Stomach (tissue), 9 donors: ENCODE results near the gene CCBE1. TPM values are rescaled to one million over a fixed set of nuclear protein-coding genes. Genes with fewer than 3 reads are reported as not detected.

Experiments
- DNase-seq, 2 donors: peaks; one replicate each; pipeline versions ENCODE4 v3.0.0 to v3.0.0-alpha.2; 2013 to 2019
- H3K27ac ChIP-seq, 5 donors: fragments of 200-600 bp in 4 of 5; sonication (generic) in 4 of 5; one replicate each; pipeline ENCODE4 v1.5.1; 2013 to 2019; ENCODE audit warnings: mild to moderate bottlenecking in 1 of 5, moderate library complexity in 1 of 5
- H3K27me3 ChIP-seq, 3 donors: fragments of 200-600 bp; sonication (generic); one replicate each; pipeline ENCODE4 v1.5.1; 2017 to 2019; ENCODE audit warnings: mixed run types in 1 of 3
- H3K36me3 ChIP-seq, 4 donors: fragments of 200-600 bp; sonication (generic); 1 replicate in 3 of 4; 2 replicates in 1 of 4; pipeline ENCODE4 v1.5.1; 2016 to 2019
- H3K4me1 ChIP-seq, 4 donors: fragments of 200-600 bp; sonication (generic); one replicate each; pipeline ENCODE4 v1.5.1; 2016 to 2019
- H3K4me3 ChIP-seq, 4 donors: fragments of 200-600 bp; sonication (generic) in 3 of 4; one replicate each; pipeline ENCODE4 v1.5.1; 2016 to 2019; ENCODE audit warnings: mild to moderate bottlenecking in 1 of 4
- H3K9me3 ChIP-seq, 4 donors: fragments of 200-600 bp; sonication (generic); one replicate each; pipeline ENCODE4 v1.5.1; 2016 to 2019
- CTCF ChIP-seq, 7 experiments: fragments of 450-650 bp in 4 of 7; fragments of 200-600 bp in 3 of 7; sonication (generic) in 3 of 7; IDR thresholded peaks; one replicate each; pipeline ENCODE4 v1.5.1; 2016 to 2019; ENCODE audit warnings: antibody characterized with exemption in 7 of 7, control low read depth in 2 of 7, mild to moderate bottlenecking in 1 of 7
- EP300 ChIP-seq: sonication (generic); formaldehyde crosslinking; IDR thresholded peaks from one replicate; pipeline ENCODE4 v1.6.1; 2017; ENCODE audit warnings: antibody characterized with exemption
- POLR2A ChIP-seq, 4 donors: fragments of 450-650 bp; IDR thresholded peaks; one replicate each; pipeline ENCODE4 v1.6.1; 2016; ENCODE audit warnings: antibody characterized with exemption in 4 of 4, control low read depth in 2 of 4, mild to moderate bottlenecking in 1 of 4, moderate library complexity in 1 of 4
- POLR2AphosphoS5 ChIP-seq, 3 donors: sonication (generic); formaldehyde crosslinking; IDR thresholded peaks; one replicate each; pipeline ENCODE4 v1.6.1; 2016; ENCODE audit warnings: antibody characterized with exemption in 3 of 3
- WGBS, 5 donors: extraction: QIAGEN DNeasy Blood & Tissue Kit in 3 of 5; methylation state at CpG; one replicate each; pipeline versions ENCODE4 v1.1.5 to v1.1.7; 2013 to 2018; 5-methylcytosine and 5-hydroxymethylcytosine counted together
- intact Hi-C: fragments of 100-400 bp; cut with DNase I; formaldehyde crosslinking; loops from one replicate; pipeline ENCODE4 v1.15.1; 2023; ENCODE audit warnings: low total_unique reads
- polyA plus RNA-seq, 3 donors: library from polyadenylated mRNA; stranded (reverse); fragments of 200-250 nt; gene quantifications; one replicate each; pipeline ENCODE4 v1.2.3, GENCODE V29; 2013
- total RNA-seq, 5 donors: library from RNA; depleted of rRNA; stranded (reverse); fragments of >200 nt; gene quantifications; one replicate each; pipeline versions ENCODE4 v1.1.0 to v1.2.3, GENCODE V29; 2014 to 2016
- donor health status: healthy with polysubstance abuse.
- donor health status: Bipolar disorder and iron deficiency.
- donor health status: healthy.

The CCBE1 gene
- total and polyA plus RNA-seq, 8 donors: 0.29 to 4.0 (median 1.2) TPM

GRCh38 chr18:59561612-59562011 lies 135.6 kb downstream of the CCBE1 start:
- 77 to 95% (median 84%) methylated on average over 5 of the region's 5 CpGs for WGBS, 5 donors
- Histone ChIP-seq H3K36me3 (no peaks in the 10 kb centered on the region), H3K4me1 (peaks cover 0 to 6% (median 0%) of the 10 kb centered on the region in 4 donors), H3K27me3 (no peaks in the 10 kb centered on the region), H3K4me3 (no peak overlapping the region), H3K27ac (no peak overlapping the region), H3K9me3 (peaks cover 0 to 13% (median 7%) of the 10 kb centered on the region in 4 donors)
- TF ChIP-seq POLR2A (IDR thresholded peaks at IDR 0.05) (no peak), CTCF (IDR thresholded peaks at IDR 0.05) (no peak), POLR2AphosphoS5 (IDR thresholded peaks at IDR 0.05) (no peak), EP300 (no peak)
- intact Hi-C loops: no loop called here
- no peak for DNase-seq

DNA sequence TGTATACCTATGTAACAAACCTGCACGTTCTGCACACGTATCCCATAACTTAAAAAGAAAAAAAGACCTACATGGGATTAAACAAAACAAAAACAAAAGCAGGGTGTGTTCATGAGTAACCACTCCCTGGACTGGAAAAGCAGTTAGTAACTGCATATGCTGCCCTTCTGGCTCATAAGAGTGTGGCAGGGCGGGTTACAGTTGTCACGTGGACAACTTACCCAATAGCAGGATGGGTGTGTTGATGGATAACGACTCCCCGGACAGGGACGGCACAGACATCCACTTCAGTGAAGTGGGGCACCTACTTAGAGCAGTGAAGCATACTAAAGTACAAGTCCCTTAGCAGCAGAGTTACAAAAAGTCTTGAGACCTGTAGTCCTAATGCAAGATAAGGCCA lies 136.7 kb downstream of the CCBE1 start:
- TF ChIP-seq CTCF (IDR thresholded peaks at IDR 0.05) (no peak), EP300 (no peak), POLR2AphosphoS5 (IDR thresholded peaks at IDR 0.05) (no peak), POLR2A (IDR thresholded peaks at IDR 0.05) (no peak)
- no peak overlapping the region for H3K27ac ChIP-seq
- H3K4me1 ChIP-seq: no peaks in the 10 kb centered on the region
- no peak overlapping the region for H3K4me3 ChIP-seq
- H3K27me3 ChIP-seq: no peaks in the 10 kb centered on the region
- no peak for DNase-seq
- 77 to 91% (median 87%) methylated on average over 7 of the region's 7 CpGs for WGBS, 5 donors
- peaks cover 0 to 13% (median 7%) of the 10 kb centered on the region in 4 donors for H3K9me3 ChIP-seq
- no peaks in the 10 kb centered on the region for H3K36me3 ChIP-seq
- intact Hi-C loops: no loop called here

DNA sequence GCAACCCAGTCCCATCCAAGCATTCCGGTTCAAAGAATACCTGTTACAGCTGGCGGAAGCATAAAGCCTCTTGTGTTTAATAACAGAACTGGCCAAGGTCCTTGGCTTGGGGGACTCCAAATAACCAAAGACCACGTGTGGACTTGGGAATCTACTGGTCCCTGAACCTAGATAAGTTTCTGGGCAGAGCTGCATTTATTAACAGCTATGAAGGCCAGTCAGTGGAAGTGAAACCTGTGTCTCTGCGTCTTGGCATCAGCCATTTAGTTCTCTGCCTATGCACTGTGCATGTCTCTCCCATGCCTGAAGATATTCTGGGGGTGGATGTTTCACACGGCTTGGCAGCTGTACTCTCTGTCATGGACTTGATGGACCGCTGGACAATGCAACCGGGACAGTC lies 137.7 kb downstream of the CCBE1 start:
- H3K4me1 ChIP-seq: no peaks in the 10 kb centered on the region
- no peaks in the 10 kb centered on the region for H3K36me3 ChIP-seq
- TF ChIP-seq POLR2AphosphoS5 (IDR thresholded peaks at IDR 0.05) (no peak), CTCF (IDR thresholded peaks at IDR 0.05) (no peak), POLR2A (IDR thresholded peaks at IDR 0.05) (no peak), EP300 (no peak)
- H3K27me3 ChIP-seq: no peaks in the 10 kb centered on the region
- no peak for DNase-seq
- WGBS, 5 donors: 75 to 85% (median 81%) methylated on average over 7 of the region's 7 CpGs
- intact Hi-C loops: no loop called here
- peaks cover 0 to 13% (median 7%) of the 10 kb centered on the region in 4 donors for H3K9me3 ChIP-seq
- H3K4me3 ChIP-seq: no peak overlapping the region
- H3K27ac ChIP-seq: no peak overlapping the region

DNA sequence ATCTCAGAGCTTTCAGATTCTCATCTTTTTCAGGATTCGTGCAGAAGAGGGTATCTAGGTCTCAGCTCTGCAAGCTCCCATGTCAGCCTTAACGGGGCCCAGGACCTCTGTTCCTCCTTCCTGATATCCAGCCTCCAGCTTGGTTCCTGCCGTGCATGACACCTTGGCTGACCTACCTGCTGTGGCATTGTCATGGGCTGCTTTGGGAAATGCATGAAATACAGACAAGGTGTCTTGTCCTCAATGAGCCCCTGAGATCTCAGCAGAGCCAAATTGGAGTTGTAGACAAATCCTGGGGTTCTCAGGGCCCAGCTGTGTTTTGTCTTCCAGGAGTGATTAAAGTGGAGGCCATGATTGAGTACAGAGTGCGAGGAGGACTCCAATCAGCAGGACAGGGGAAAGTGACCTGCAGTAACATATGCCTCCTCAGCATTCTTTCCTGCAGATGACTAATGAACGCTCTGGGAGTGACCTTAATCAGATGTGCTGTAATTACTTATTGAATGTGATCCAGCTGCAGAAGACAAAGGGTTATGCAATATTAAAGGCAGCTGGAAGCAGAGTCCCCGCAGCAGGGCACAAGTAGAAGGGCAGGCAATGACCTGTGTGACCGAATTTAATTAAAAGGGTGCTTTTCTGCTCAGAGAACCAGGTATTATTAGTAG lies 141.1 kb downstream of the CCBE1 start:
- Histone ChIP-seq H3K36me3 (no peaks in the 10 kb centered on the region), H3K4me1 (no peaks in the 10 kb centered on the region), H3K9me3 (peaks cover 0 to 13% (median 7%) of the 10 kb centered on the region in 4 donors), H3K27ac (no peak overlapping the region), H3K27me3 (no peaks in the 10 kb centered on the region), H3K4me3 (no peak overlapping the region)
- no peak for TF ChIP-seq POLR2AphosphoS5 (IDR thresholded peaks at IDR 0.05)
- no peak for TF ChIP-seq POLR2A (IDR thresholded peaks at IDR 0.05)
- no peak for TF ChIP-seq CTCF (IDR thresholded peaks at IDR 0.05)
- TF ChIP-seq EP300: no peak
- 63 to 75% (median 68%) methylated on average over 7 of the region's 7 CpGs for WGBS, 5 donors
- no peak for DNase-seq
- intact Hi-C loops: no loop called here
